Astrocyte (in vitro differentiated cells and primary cell): ENCODE measurements around the gene ATXN1. TPM values are rescaled to one million over a fixed set of nuclear protein-coding genes. Genes with fewer than 3 reads are reported as not detected.

Source experiments
- DNase-seq: peaks from one replicate; pipeline ENCODE4 v3.0.0-alpha.2; 2010; ENCODE audit warnings: low read depth
- FAIRE-seq: peaks from 2 replicates; lab custom pipeline; 2011; peaks lifted over from hg19 to GRCh38; lab: Jason Lieb, UNC
- H2AFZ ChIP-seq: 2 replicates; pipeline ENCODE4 v1.6.0; 2012; ENCODE audit warnings: low read depth, low read length, inconsistent platforms
- H3K27ac ChIP-seq: 2 replicates; pipeline ENCODE4 v1.5.1; 2011; ENCODE audit warnings: low read depth, low read length, inconsistent platforms
- H3K27me3 ChIP-seq: 2 replicates; pipeline ENCODE4 v1.6.0; 2011; ENCODE audit warnings: low read length, inconsistent platforms; ENCODE audit not compliant: insufficient read depth
- H3K36me3 ChIP-seq: 2 replicates; pipeline ENCODE4 v1.5.1; 2011; ENCODE audit warnings: low read length, inconsistent platforms; ENCODE audit not compliant: insufficient read depth
- H3K4me1 ChIP-seq: 2 replicates; pipeline ENCODE4 v1.5.1; 2011; ENCODE audit warnings: low read length, inconsistent platforms; ENCODE audit not compliant: insufficient read depth
- H3K4me2 ChIP-seq: 2 replicates; pipeline ENCODE4 v1.6.0; 2012; ENCODE audit warnings: low read length, inconsistent platforms
- H3K4me3 ChIP-seq: 2 replicates; pipeline ENCODE4 v1.5.1; 2011; ENCODE audit warnings: low read depth, mild to moderate bottlenecking, low read length, inconsistent platforms; ENCODE audit not compliant: insufficient read depth
- H3K79me2 ChIP-seq: 2 replicates; pipeline ENCODE4 v1.6.0; 2012; ENCODE audit warnings: mild to moderate bottlenecking, low read length, inconsistent platforms; ENCODE audit not compliant: insufficient read depth
- H3K9ac ChIP-seq: 2 replicates; pipeline ENCODE4 v1.6.0; 2012; ENCODE audit warnings: mild to moderate bottlenecking, low read length, inconsistent platforms
- H3K9me3 ChIP-seq: 2 replicates; pipeline ENCODE4 v1.5.1; 2012; ENCODE audit warnings: low read depth, mild to moderate bottlenecking, low read length, inconsistent platforms; ENCODE audit not compliant: insufficient read depth
- H4K20me1 ChIP-seq: 2 replicates; pipeline ENCODE4 v1.6.0; 2012; ENCODE audit warnings: low read length, inconsistent platforms; ENCODE audit not compliant: insufficient read depth
- H3K27ac Mint-ChIP-seq: one replicate; pipeline ENCODE4 v1.8.0; 2021; ENCODE audit warnings: mild to moderate bottlenecking, mixed read lengths; ENCODE audit not compliant: unreplicated experiment
- H3K27me3 Mint-ChIP-seq: one replicate; pipeline ENCODE4 v1.8.0; 2021; ENCODE audit warnings: low read depth, mixed read lengths; ENCODE audit not compliant: unreplicated experiment
- H3K36me3 Mint-ChIP-seq: one replicate; pipeline ENCODE4 v1.8.0; 2021; ENCODE audit warnings: low read depth, mixed read lengths; ENCODE audit not compliant: unreplicated experiment
- H3K4me1 Mint-ChIP-seq: one replicate; pipeline ENCODE4 v1.8.0; 2021; ENCODE audit warnings: low read depth, mixed read lengths; ENCODE audit not compliant: unreplicated experiment
- H3K4me3 Mint-ChIP-seq: one replicate; pipeline ENCODE4 v1.8.0; 2021; ENCODE audit warnings: mild to moderate bottlenecking, moderate library complexity, mixed read lengths; ENCODE audit not compliant: unreplicated experiment
- H3K9me3 Mint-ChIP-seq: one replicate; pipeline ENCODE4 v1.8.0; 2021; ENCODE audit warnings: mild to moderate bottlenecking, mixed read lengths; ENCODE audit not compliant: unreplicated experiment
- CTCF ChIP-seq: IDR thresholded peaks from 2 replicates; pipeline ENCODE4 v1.5.1; 2011; ENCODE audit warnings: low read depth, mild to moderate bottlenecking, inconsistent platforms, low read length, moderate library complexity; ENCODE audit not compliant: insufficient read depth
- EZH2 ChIP-seq: IDR thresholded peaks from 2 replicates; pipeline ENCODE4 v1.6.1; 2012; ENCODE audit warnings: mild to moderate bottlenecking, low read length, inconsistent platforms; ENCODE audit not compliant: insufficient read depth
- total RNA-seq: library from RNA; stranded (reverse); gene quantifications from 2 replicates; pipeline ENCODE4 v1.2.1, GENCODE V29; 2021

The ATXN1 gene
- total RNA-seq, 1 donor from 2014 or later, result 70.9 TPM

GRCh38 chr6:16352821-16353438, 408.3 kb downstream of the ATXN1 start:
- H3K4me3 Mint-ChIP-seq, result no peak overlapping the region
- no peak overlapping the region for H3K4me2 ChIP-seq
- H3K9me3 Mint-ChIP-seq, result no peaks in the 10 kb centered on the region
- no peaks in the 10 kb centered on the region for H3K79me2 ChIP-seq
- H3K4me1 Mint-ChIP-seq, result peaks cover 36% of the 10 kb centered on the region
- no peaks in the 10 kb centered on the region for H3K36me3 ChIP-seq
- H3K9me3 ChIP-seq, result no peaks in the 10 kb centered on the region
- no peaks in the 10 kb centered on the region for H3K27me3 ChIP-seq
- no peak for TF ChIP-seq CTCF
- TF ChIP-seq EZH2, result no peak
- no peak overlapping the region for H3K4me3 ChIP-seq
- H2AFZ ChIP-seq, result no peak overlapping the region
- H3K9ac ChIP-seq, result no peak overlapping the region
- H3K27ac ChIP-seq, result peak overlapping the region; percentile 47
- no peak for FAIRE-seq
- H3K36me3 Mint-ChIP-seq, result peaks cover 7% of the 10 kb centered on the region
- no peaks in the 10 kb centered on the region for H3K27me3 Mint-ChIP-seq
- H4K20me1 ChIP-seq, result no peaks in the 10 kb centered on the region
- no peak for DNase-seq
- H3K4me1 ChIP-seq, result peaks cover 19% of the 10 kb centered on the region
- H3K27ac Mint-ChIP-seq, result peak overlapping the region; percentile 60

GRCh38 chr6:16352258-16352635, 409.0 kb downstream of the ATXN1 start:
- Histone ChIP-seq H3K79me2 (no peaks in the 10 kb centered on the region), H3K27ac (peak overlapping the region; percentile 47), H3K4me2 (peak overlapping the region; percentile 43), H3K9me3 (no peaks in the 10 kb centered on the region), H3K27me3 (no peaks in the 10 kb centered on the region), H3K4me3 (no peak overlapping the region), H3K4me1 (peaks cover 19% of the 10 kb centered on the region), H4K20me1 (no peaks in the 10 kb centered on the region), H2AFZ (no peak overlapping the region), H3K9ac (peak overlapping the region; percentile 25), H3K36me3 (no peaks in the 10 kb centered on the region)
- Mint-ChIP-seq H3K4me3 (no peak overlapping the region), H3K9me3 (no peaks in the 10 kb centered on the region), H3K36me3 (peaks cover 7% of the 10 kb centered on the region), H3K27ac (peak overlapping the region; percentile 92), H3K4me1 (peaks cover 36% of the 10 kb centered on the region), H3K27me3 (no peaks in the 10 kb centered on the region)
- no peak for TF ChIP-seq EZH2
- FAIRE-seq (peak; percentile 90), DNase-seq (peak; percentile 47)

- H3K36me3 ChIP-seq, result no peaks in the 10 kb centered on the region
- FAIRE-seq, result no peak
- no peaks in the 10 kb centered on the region for H4K20me1 ChIP-seq
- Mint-ChIP-seq H3K36me3 (peaks cover 7% of the 10 kb centered on the region), H3K27ac (no peak overlapping the region), H3K4me3 (no peak overlapping the region), H3K4me1 (peaks cover 31% of the 10 kb centered on the region), H3K27me3 (no peaks in the 10 kb centered on the region), H3K9me3 (no peaks in the 10 kb centered on the region)
- no peak overlapping the region for H3K4me2 ChIP-seq
- H3K9me3 ChIP-seq, result no peaks in the 10 kb centered on the region
- H3K27me3 ChIP-seq, result no peaks in the 10 kb centered on the region
- H3K27ac ChIP-seq, result no peak overlapping the region
- no peak overlapping the region for H3K9ac ChIP-seq
- H3K4me1 ChIP-seq, result peaks cover 27% of the 10 kb centered on the region
- no peak for TF ChIP-seq EZH2
- no peak for TF ChIP-seq CTCF
- H3K4me3 ChIP-seq, result no peak overlapping the region
- H3K79me2 ChIP-seq, result no peaks in the 10 kb centered on the region
- DNase-seq, result no peak
- H2AFZ ChIP-seq, result no peak overlapping the region
Observed at GRCh38 chr6:16349544-16349943, 411.7 kb downstream of the ATXN1 start.
